Heart right ventricle (tissue), 16 donors: ENCODE measurements around the gene THSD4. TPM values are rescaled to one million over a fixed set of nuclear protein-coding genes. Genes with fewer than 3 reads are reported as not detected.

Experiments used
- ATAC-seq, 8 donors: fragments of 200-7000 bp; cut with Tn5 transposase; one replicate each; pipeline ENCODE4 v1.9.1; 2020; ENCODE audit warnings: mild to moderate bottlenecking in 8 of 8, moderate library complexity in 8 of 8, moderate number of reproducible peaks in 1 of 8
- DNase-seq, 2 donors: peaks; one replicate each; pipeline ENCODE4 v3.0.0-alpha.2; 2020
- H3K27ac ChIP-seq, 10 donors: fragments of 200-600 bp; sonication (generic) in 2 of 10; one replicate each; pipeline versions ENCODE4 v1.5.0 to v1.8.0; 2020 to 2022; ENCODE audit warnings: mild to moderate bottlenecking in 3 of 10
- H3K27me3 ChIP-seq, 7 donors: fragments of 200-600 bp; one replicate each; pipeline ENCODE4 v1.8.0; 2021 to 2022; ENCODE audit warnings: mild to moderate bottlenecking in 2 of 7
- H3K36me3 ChIP-seq, 9 donors: fragments of 200-600 bp; sonication (generic) in 1 of 9; one replicate each; pipeline versions ENCODE4 v1.5.0 to v1.8.0; 2020 to 2022; ENCODE audit warnings: mild to moderate bottlenecking in 2 of 9
- H3K4me1 ChIP-seq, 9 donors: fragments of 200-600 bp; sonication (generic) in 1 of 9; one replicate each; pipeline versions ENCODE4 v1.5.0 to v1.8.0; 2020 to 2022; ENCODE audit warnings: mild to moderate bottlenecking in 4 of 9
- H3K4me3 ChIP-seq, 10 donors: fragments of 200-600 bp; sonication (generic) in 2 of 10; one replicate each; pipeline versions ENCODE4 v1.5.0 to v1.8.0; 2020 to 2022; ENCODE audit warnings: mild to moderate bottlenecking in 7 of 10, moderate library complexity in 2 of 10
- H3K9me3 ChIP-seq, 11 donors: fragments of 200-600 bp in 10 of 11; sonication (generic) in 2 of 11; one replicate each; pipeline versions ENCODE4 v1.5.0 to v1.8.0; 2013 to 2022; ENCODE audit warnings: mild to moderate bottlenecking in 2 of 11, control low read depth in 1 of 11, moderate library complexity in 1 of 11
- CTCF ChIP-seq, 9 donors: fragments of 200-600 bp; sonication (generic) in 2 of 9; IDR thresholded peaks; one replicate each; pipeline versions ENCODE4 v1.5.0 to v1.8.0; 2021 to 2022; ENCODE audit warnings: antibody characterized with exemption in 9 of 9, mild to moderate bottlenecking in 5 of 9, moderate library complexity in 1 of 9
- WGBS, 2 donors: extraction: QIAGEN DNeasy Blood & Tissue Kit; methylation state at CpG; one replicate each; pipeline ENCODE4 v1.1.7; 2013; ENCODE audit warnings: inconsistent platforms in 1 of 2; 5-methylcytosine and 5-hydroxymethylcytosine counted together
- intact Hi-C, 10 donors: fragments of 100-400 bp; cut with DNase I; formaldehyde crosslinking; loops; one replicate each; pipeline versions ENCODE4 v1.11.1 to v1.14.2; 2022
- polyA plus RNA-seq, 2 donors: library from polyadenylated mRNA; stranded (reverse); fragments of 200-250 nt; gene quantifications; one replicate each; pipeline ENCODE4 v1.2.3, GENCODE V29; 2013
- total RNA-seq, 10 donors: library from RNA; stranded (reverse); fragmentation: NEBNext Ultra II Directional in 3 of 10; extraction: Animal tissue kit (Norgen Biotek cat#: 25700) in 3 of 10; gene quantifications; one replicate each; pipeline versions ENCODE4 v1.2.1 to v1.2.4, GENCODE V29; 2021 to 2023
- donor health status: Arrhythmogenic right ventricular cardiomyopathy.
- donor health status: ischemic (EF 13 %, LVEDD 7.1; RV severe dilation, severe dysfunction).
- donor health status: healthy with polysubstance abuse.
- donor health status: DM: no; HTN: yes; CAD: no.
- donor health status: DM: no; HTN: no; CAD: no.
- donor health status: ischemic (EF 25% LVEDD 6.9; RV normal size, moderate dysfunction).
- donor health status: ischemic (EF 25% LVEDD 5.7; RV mildly dilated, moderate dysfunction).
- donor health status: healthy.
- donor health status: DM: yes; HTN: yes; CAD: no.
- donor health status: Ischemic cardiomyopathy.
- donor health status: ischemic (EF 35%, LVEDD 5.7; RV mildly dilated, moderate dysfunction).
- donor health status: nonischemic (EF 11% LVEDD 7.7; RV severe dilation, severe dysfunction).
- donor health status: DM: yes; HTN: yes; CAD: no.
- donor health status: PGD.
- donor health status: ischemic (EF 29% LVEDD 5.4; RV normal size, mild dysfunction).
- donor health status: nonischemic (EF 23%, LVEDD 6.1; RV moderate dilation, normal function).

Gene THSD4
- total and polyA plus RNA-seq, 12 donors, result 20.8 to 212 (median 139) TPM

- Histone ChIP-seq H3K4me3 (no peak overlapping the region), H3K27ac (peak overlapping the region; percentile 22 to 86 (median 52)), H3K9me3 (no peaks in the 10 kb centered on the region), H3K36me3 (no peaks in the 10 kb centered on the region), H3K27me3 (no peaks in the 10 kb centered on the region), H3K4me1 (peaks cover 10 to 70% (median 51%) of the 10 kb centered on the region in 9 donors)
- intact Hi-C loops, result no loop called here
- ATAC-seq, result peak; percentile 34 to 75 (median 58)
- peak in 1 of 2 donors; percentile 29 for DNase-seq
- TF ChIP-seq CTCF (IDR thresholded peaks at IDR 0.05), result no peak
- WGBS, 2 donors, result 43 to 50% methylated on average over 5 of the region's 5 CpGs
Observed at GRCh38 chr15:71707230-71708050, 592.2 kb downstream of the THSD4 start.

GRCh38 chr15:71708051-71708429, 592.8 kb downstream of the THSD4 start:
- Histone ChIP-seq H3K4me3 (no peak overlapping the region), H3K36me3 (no peaks in the 10 kb centered on the region), H3K4me1 (peaks cover 10 to 70% (median 57%) of the 10 kb centered on the region in 9 donors), H3K27ac (peak overlapping the region in 9 of 10 donors; percentile 39 to 86 (median 52)), H3K9me3 (no peaks in the 10 kb centered on the region), H3K27me3 (no peaks in the 10 kb centered on the region)
- TF ChIP-seq CTCF (IDR thresholded peaks at IDR 0.05), result no peak
- ATAC-seq, result peak in 7 of 8 donors; percentile 29 to 72 (median 60)
- intact Hi-C loops, result no loop called here
- WGBS, 2 donors, result 49 to 59% methylated on average over 4 of the region's 4 CpGs
- DNase-seq, result no peak

- WGBS, 2 donors, result 74 to 82% methylated on average over 11 of the region's 11 CpGs
- Histone ChIP-seq H3K27me3 (no peaks in the 10 kb centered on the region), H3K36me3 (no peaks in the 10 kb centered on the region), H3K4me3 (no peak overlapping the region), H3K9me3 (no peaks in the 10 kb centered on the region), H3K27ac (peak overlapping the region in 9 of 10 donors; percentile 15 to 86 (median 52)), H3K4me1 (peaks cover 10 to 74% (median 60%) of the 10 kb centered on the region in 9 donors)
- DNase-seq, result peak; percentile 28 to 30
- peak in 7 of 8 donors; percentile 28 to 68 (median 57) for ATAC-seq
- intact Hi-C loops, result no loop called here
- no peak for TF ChIP-seq CTCF (IDR thresholded peaks at IDR 0.05)
Observed at GRCh38 chr15:71708741-71709140, 593.5 kb downstream of the THSD4 start.

GRCh38 chr15:71709808-71710418, 594.6 kb downstream of the THSD4 start:
- Histone ChIP-seq H3K4me1 (peaks cover 10 to 71% (median 57%) of the 10 kb centered on the region in 9 donors), H3K27me3 (no peaks in the 10 kb centered on the region), H3K27ac (peak overlapping the region in 4 of 10 donors; percentile 15 to 86 (median 74)), H3K36me3 (no peaks in the 10 kb centered on the region), H3K4me3 (no peak overlapping the region), H3K9me3 (no peaks in the 10 kb centered on the region)
- DNase-seq, result no peak
- TF ChIP-seq CTCF (IDR thresholded peaks at IDR 0.05), result no peak
- intact Hi-C loops, result loop anchor here in 3 of 10 donors (5.0 to 10.0 kb wide), 3 partner anchors 48 to 175 kb away; no protein-coding TSS in a partner anchor
- peak in 2 of 8 donors; percentile 22 to 41 for ATAC-seq
- 84 to 91% methylated on average over 3 of the region's 3 CpGs for WGBS, 2 donors
